LoVo (cell line): ENCODE measurements around the gene EBF3.

Experiments
- DNase-seq: peaks from one replicate; pipeline ENCODE4 v3.0.0-alpha.2; 2016; ENCODE audit warnings: low spot score

Gene EBF3

GRCh38 chr10:129869596-129870473, 94.2 kb downstream of the EBF3 start:
- DNase-seq = no peak

- DNase-seq = no peak
These were observed 95.5 kb downstream of the EBF3 start for GRCh38 chr10:129868449-129869035.

- no peak for DNase-seq
These were observed 96.4 kb downstream of the EBF3 start for GRCh38 chr10:129867631-129868179.

- DNase-seq = no peak
These were observed 97.2 kb downstream of the EBF3 start for GRCh38 chr10:129866894-129867293.

GRCh38 chr10:129865960-129866359, 98.1 kb downstream of the EBF3 start:
- DNase-seq = no peak

GRCh38 chr10:129865413-129865812, 98.7 kb downstream of the EBF3 start:
- DNase-seq = no peak

GRCh38 chr10:129864601-129865126, 99.4 kb downstream of the EBF3 start:
- DNase-seq = no peak

DNA sequence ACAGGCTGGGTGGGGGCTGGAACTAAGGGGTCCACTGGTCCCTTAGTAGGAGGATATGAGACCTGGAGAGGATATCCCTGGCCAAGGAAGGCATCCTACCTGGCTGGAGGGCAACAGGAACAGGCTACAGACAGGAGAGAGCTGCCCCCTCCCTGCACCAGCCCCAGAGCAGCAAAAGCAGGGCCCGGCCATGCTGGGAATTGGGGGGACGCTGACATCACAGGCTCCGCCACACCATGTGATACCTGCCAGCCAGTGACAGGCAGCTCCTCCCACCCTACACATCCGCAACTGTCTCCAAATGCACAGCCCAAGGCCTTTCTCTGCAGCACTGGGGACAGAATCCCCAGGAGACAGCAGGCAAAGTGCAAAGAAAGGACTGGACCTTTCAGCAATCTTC, 100.0 kb downstream of the EBF3 start:
- DNase-seq = no peak

DNA sequence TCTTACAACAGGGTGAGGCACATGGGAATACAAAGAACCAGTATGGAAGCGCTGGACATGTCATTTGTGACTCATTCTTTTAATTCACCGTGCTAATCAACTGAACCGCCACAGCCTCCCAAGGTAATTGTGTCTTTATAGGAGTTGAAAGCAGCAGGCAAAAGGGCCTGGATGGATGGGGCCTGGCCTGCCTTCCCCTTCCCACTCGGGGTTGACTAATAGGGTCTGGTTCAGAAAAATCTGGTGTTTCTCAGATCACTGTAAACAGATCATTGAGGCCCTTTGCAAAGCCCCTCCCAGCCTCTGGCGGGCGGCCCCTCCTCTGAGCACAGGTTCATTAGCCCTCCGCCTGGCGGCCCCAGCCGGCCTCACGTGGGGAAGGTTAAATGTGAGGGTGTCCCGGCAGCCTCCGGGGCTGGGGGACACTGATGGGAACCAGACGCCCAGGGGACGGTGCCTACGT, 100.8 kb downstream of the EBF3 start:
- DNase-seq = no peak

DNA sequence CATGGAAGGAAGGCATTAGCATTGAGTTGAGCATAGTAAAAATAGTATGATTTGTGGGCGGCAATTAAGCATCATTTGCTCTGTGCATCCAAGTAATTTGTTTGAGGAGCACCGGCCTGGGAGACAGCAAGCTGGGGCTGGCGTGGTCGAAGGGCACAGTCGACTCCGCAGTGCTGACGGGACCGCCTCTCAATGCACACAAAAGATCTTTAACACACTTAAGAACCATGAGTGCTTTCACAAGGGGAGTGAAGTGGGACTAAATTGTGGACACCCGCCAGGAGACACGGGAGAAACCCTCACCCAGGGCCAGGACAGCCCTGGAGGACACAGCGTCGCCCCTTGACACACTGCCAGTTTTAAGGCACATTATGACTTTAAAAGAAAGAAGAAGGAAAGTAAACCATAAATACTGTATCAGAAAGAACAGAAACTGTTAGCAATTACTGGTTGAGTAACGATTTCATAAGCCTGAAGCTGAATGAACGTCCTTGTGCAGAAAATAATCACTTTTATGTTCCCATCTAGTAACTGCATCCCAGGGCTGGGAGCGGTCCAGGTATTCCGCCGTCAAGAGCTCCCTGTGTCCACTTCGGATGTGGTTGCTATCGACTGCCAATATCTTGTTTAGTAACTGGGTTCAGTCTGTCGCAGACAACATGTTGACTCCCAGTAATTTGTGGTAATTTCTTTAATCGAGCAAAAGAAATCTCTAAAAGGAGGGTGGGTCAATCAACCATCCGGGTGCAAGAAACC, 102.1 kb downstream of the EBF3 start:
- DNase-seq = no peak

- no peak for DNase-seq
These were observed 103.7 kb downstream of the EBF3 start for GRCh38 chr10:129860396-129860795.

DNA sequence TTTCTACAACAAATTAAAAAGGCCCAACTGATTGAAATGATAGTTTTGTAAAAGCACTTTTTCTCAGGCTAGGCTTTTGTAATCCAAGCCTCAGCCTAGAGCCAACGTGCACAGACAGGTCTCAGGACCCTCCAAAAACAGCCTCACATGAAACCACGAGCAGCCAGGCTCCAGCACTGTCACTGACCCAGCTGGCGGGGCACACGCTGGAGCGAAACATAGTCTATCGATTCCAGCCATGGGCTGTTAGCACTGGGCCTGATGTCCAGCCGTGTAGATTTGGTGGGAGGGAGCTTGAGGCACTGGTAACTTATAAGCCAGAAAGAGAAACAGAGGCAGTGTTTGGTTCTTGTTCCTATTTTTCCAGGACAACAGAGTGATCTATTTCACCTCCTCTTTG, 104.5 kb downstream of the EBF3 start:
- DNase-seq = no peak

- DNase-seq = no peak
These were observed 106.7 kb downstream of the EBF3 start for GRCh38 chr10:129857242-129857960.

GRCh38 chr10:129855836-129856563, 108.1 kb downstream of the EBF3 start:
- no peak for DNase-seq

DNA sequence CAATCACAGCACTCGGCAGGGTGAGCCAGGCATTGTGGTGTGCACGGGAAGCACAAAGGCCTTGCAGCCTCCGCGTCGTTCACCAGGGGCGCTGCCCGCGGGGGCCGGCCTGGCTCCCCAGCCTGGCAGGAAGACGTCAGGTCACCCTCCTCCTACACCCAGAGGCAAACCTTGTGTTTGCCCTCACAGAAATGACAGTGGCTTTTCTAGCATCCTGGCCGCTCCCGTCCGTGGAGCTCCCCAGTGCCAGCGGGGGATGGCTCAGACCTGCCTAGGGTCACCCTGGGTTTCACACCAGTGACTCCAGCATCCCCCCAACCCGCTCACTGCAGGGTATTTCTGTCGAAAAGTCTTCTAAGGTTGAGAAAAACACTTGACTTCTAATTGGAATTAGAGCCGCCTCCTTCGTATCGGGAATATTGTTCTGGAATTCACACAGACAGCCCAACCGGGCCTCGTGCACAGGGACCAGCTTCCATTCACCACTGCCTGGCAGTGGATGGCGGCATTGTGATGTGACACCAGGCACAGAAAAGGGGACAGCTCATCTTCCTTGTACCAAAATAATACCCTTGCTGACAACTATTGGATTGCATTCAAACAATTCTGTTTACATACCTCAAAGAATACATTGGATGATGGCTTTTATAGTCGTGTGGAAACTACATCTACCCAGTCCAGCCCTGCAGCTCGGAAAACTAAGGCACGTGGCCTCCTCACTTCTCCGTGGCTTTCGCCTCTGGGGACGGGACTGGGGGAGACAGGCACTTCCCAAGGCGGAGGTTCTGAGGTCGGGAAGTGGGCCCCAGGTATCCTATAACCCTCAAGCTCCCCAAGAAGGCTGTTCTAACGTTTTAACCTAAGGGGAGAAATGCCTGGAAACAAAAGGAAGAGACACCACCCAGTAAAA, 109.0 kb downstream of the EBF3 start:
- DNase-seq = no peak

- DNase-seq = no peak
These were observed 109.9 kb downstream of the EBF3 start for GRCh38 chr10:129854158-129854557.

DNA sequence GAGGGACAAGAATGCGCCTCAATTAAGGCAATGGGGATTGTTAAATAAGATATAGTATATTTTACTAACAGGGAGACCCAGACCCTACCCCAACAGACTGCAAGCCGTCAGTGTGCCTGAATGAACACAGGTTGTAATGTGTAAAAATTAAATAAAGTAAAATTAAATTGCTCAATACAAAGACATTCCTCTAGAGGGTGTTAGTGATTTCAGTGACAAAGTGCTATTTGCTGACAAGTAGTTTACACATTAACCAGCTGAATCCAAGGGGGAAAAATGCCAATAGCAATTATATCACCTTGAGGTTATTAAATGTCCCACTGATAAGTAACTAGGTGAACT, 110.5 kb downstream of the EBF3 start:
- DNase-seq = peak; percentile 51

DNA sequence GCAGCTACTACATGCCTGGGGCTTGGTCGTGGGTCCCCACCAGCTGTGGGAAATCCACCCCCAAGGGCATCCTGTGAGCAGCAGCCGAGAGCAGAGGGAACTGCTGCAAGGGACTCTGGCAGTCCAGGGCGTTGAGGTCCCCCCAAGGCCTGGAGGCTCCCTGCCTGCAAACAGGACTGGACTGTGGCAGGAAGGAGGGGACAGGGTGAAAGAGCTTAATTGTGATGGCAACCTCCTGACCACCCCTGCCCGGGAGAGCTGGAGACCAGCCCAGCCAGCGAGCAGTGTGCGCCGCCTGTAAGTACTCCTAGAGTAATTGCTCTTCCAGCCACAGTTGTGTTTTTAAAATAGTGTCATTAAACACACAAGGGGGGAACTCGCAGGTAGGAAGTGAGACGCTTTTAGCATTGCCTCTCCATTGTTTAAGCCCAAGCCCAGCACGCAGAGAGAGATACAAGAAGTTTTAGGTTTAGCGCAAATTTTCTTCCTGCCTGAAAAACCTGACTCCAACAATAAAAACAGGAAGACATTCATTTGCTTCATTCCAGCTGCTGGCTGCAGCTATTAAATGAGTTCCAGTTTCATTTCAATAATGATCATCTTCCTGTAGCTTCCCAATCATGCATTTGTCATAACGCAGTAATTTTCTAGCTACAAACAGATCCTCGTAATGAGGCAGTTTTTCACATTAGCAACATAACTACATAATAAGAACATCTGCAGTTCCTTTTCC, 111.1 kb downstream of the EBF3 start:
- no peak for DNase-seq

DNA sequence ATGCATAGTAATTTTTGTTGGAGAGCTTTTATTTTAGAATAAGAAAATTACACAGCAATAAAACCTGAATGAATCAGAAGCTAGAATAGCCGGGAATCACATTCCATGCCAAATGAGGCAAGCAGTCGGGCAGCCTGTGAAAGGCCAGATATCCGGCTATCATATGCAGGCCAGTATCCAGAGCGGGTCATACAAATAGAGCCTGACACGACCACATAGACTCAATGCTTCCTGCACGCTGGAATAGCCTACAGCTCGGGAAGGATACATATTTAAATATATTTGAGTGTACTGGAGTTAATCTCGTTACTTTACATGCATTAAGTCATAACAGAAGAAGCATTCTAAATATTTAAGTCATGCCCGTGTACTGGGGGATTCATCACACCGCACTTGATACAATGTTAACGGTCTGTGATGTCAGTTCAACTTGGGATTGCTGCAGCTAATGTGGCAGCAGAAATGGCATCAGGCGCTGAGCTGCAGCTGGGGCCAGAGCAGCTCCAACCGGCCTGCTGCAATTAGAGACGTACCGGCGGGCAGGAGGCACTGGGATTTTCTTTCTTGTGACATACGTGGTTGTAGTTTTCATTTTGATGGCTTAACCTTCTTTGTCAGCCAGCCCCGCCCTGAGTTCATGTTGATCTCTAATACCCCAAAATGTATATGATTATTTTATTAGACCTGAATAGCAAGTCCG, 112.0 kb downstream of the EBF3 start:
- DNase-seq = no peak
